ENCODE data around the gene SMNDC1.
A peak's percentile ranks its signal among the peaks of the same experiment; 100 is the strongest.
"Not testable (repeated sequence)": the region's sequence is repeated elsewhere in the genome, so short reads cannot be mapped to it uniquely, and the experiment has no call there.

Gene SMNDC1

GRCh38 chr10:110304780-110305421, at the start of gene SMNDC1:
Gene SMNDC1 (minus strand): TSS chr10:110304920. CDS start chr10:110303587, 1,333 bp downstream.
- peak; percentile 93 for DNase-seq

GRCh38 chr10:110354322-110354766, 49.6 kb upstream of the SMNDC1 start:
- peak; percentile 30 for DNase-seq

GRCh38 chr10:110353244-110354119, 48.8 kb upstream of the SMNDC1 start:
- no peak for DNase-seq

GRCh38 chr10:110352930-110353243, 48.2 kb upstream of the SMNDC1 start:
- no peak for DNase-seq

GRCh38 chr10:110350812-110351211, 46.1 kb upstream of the SMNDC1 start:
- DNase-seq, result no peak

GRCh38 chr10:110349831-110350230, 45.1 kb upstream of the SMNDC1 start:
- no peak for DNase-seq

- DNase-seq, result no peak
These were observed 44.7 kb upstream of the SMNDC1 start for GRCh38 chr10:110349386-110349785.

GRCh38 chr10:110348336-110348735, 43.6 kb upstream of the SMNDC1 start:
- no peak for DNase-seq

GRCh38 chr10:110346914-110347313, 42.2 kb upstream of the SMNDC1 start:
- DNase-seq, result no peak

- DNase-seq, result no peak
These were observed 40.6 kb upstream of the SMNDC1 start for GRCh38 chr10:110345286-110345685.

GRCh38 chr10:110344622-110345021, 39.9 kb upstream of the SMNDC1 start:
- peak; percentile 60 for DNase-seq

- no peak for DNase-seq
These were observed 39.2 kb upstream of the SMNDC1 start for GRCh38 chr10:110343947-110344346.

- DNase-seq, result no peak
These were observed 36.1 kb upstream of the SMNDC1 start for GRCh38 chr10:110340816-110341215.

GRCh38 chr10:110340122-110340521, 35.4 kb upstream of the SMNDC1 start:
- DNase-seq, result no peak

- DNase-seq, result no peak
These were observed 33.2 kb upstream of the SMNDC1 start for GRCh38 chr10:110337906-110338305.

- DNase-seq, result no peak
These were observed 32.7 kb upstream of the SMNDC1 start for GRCh38 chr10:110337401-110337800.

- DNase-seq, result no peak
These were observed 31.5 kb upstream of the SMNDC1 start for GRCh38 chr10:110336111-110336721.

GRCh38 chr10:110335314-110336064, 30.8 kb upstream of the SMNDC1 start:
- no peak for DNase-seq

- DNase-seq, result no peak
These were observed 29.4 kb upstream of the SMNDC1 start for GRCh38 chr10:110334061-110334656.

GRCh38 chr10:110331226-110331795, 26.6 kb upstream of the SMNDC1 start:
- not testable (repeated sequence) for DNase-seq

GRCh38 chr10:110330675-110331074, 26.0 kb upstream of the SMNDC1 start:
- no peak for DNase-seq

GRCh38 chr10:110327262-110327914, 22.7 kb upstream of the SMNDC1 start:
- DNase-seq, result no peak
